Astrocyte of the spinal cord (primary cell): ENCODE data around the gene THAP10.

ENCODE experiments used
- DNase-seq: peaks from one replicate; pipeline ENCODE4 v3.0.0; 2011; ENCODE audit warnings: low read depth, low spot score
- H3K4me3 ChIP-seq: 2 replicates; pipeline ENCODE4 v1.5.1; 2011; ENCODE audit warnings: low read depth, mild to moderate bottlenecking, low read length, moderate library complexity
- in situ Hi-C: cut with HindIII; loops from 2 replicates; pipeline ENCODE4 v1.10.0; 2017; ENCODE audit warnings: low sequenced_read_pairs
- TF ChIP-seq, protein P1 (sequence below): IDR thresholded peaks from 2 replicates; pipeline ENCODE4 v1.5.1; 2012; ENCODE audit warnings: low read depth, mild to moderate bottlenecking, low read length, inconsistent platforms

The THAP10 gene

DNA sequence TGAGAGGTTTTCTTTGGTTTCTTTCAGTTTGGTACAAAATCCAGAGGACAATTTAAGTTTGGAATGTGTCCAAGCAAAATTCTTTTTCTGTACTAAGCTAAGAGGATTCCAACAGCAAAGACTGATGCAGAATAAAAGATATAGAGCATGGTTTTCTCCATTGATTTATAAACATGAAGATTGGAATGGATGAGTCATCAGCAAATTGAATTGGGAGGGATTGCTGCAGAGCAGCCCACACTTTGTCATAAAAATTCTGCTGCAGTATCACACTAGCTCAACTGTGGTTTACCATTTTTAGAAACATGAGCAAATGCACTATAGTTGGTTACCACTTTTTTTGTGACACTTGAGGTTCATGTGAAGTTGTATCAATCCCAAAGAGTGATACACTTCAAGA is 22.2 kb downstream of the THAP10 start:
- DNase-seq: peak; percentile 83
- TF ChIP-seq, protein P1, sequence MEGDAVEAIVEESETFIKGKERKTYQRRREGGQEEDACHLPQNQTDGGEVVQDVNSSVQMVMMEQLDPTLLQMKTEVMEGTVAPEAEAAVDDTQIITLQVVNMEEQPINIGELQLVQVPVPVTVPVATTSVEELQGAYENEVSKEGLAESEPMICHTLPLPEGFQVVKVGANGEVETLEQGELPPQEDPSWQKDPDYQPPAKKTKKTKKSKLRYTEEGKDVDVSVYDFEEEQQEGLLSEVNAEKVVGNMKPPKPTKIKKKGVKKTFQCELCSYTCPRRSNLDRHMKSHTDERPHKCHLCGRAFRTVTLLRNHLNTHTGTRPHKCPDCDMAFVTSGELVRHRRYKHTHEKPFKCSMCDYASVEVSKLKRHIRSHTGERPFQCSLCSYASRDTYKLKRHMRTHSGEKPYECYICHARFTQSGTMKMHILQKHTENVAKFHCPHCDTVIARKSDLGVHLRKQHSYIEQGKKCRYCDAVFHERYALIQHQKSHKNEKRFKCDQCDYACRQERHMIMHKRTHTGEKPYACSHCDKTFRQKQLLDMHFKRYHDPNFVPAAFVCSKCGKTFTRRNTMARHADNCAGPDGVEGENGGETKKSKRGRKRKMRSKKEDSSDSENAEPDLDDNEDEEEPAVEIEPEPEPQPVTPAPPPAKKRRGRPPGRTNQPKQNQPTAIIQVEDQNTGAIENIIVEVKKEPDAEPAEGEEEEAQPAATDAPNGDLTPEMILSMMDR: no peak
- H3K4me3 ChIP-seq: no peak overlapping the region
- in situ Hi-C loops: no loop called here

DNA sequence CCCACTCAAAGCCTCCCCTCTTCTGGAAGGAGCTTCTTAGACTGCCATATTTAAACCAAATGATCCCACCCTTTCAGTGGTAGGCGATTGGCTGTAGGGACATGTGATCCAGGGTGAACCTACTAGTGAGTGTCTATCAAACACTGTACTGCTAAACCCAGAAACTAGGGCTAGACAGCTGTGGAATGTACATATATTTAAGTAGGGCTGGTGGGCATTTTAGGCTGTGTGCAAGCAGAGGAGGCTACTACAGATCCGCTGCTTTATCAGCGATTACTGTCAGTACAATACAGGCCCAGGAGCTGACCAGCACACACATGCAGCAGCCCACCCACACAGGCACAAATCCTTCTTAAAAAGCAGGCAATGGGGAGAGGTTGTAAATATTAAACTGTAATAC is 22.9 kb downstream of the THAP10 start:
- no peak for DNase-seq
- H3K4me3 ChIP-seq: no peak overlapping the region
- in situ Hi-C loops: no loop called here
- TF ChIP-seq, protein P1: no peak

DNA sequence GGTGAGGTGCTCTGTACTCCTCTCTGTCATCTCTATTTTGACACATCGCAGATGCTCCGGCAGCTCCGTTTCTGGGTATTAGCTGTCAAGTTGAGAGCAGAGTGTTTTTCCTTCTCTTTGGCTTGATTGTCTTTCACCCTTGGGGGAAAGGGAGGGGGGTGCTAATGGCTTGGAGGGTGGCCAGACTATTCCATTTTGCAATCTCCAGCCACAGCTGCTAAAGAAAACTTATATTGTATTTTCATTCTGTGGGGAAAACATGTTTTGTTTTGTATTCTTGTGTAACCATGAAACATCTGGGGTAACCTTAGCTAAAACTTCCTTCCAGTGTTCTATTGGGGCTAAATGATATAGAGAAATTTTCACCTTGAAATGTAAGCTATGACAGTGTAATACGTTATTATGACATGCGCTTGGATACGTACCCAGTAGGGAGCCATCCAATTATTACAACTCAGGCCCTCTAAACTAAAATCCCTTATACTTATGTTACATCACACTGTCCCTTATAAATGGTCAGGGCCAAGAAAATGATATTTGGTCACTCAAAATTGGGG is 24.2 kb downstream of the THAP10 start:
- peak; percentile 65 for DNase-seq
- in situ Hi-C loops: no loop called here
- H3K4me3 ChIP-seq: no peak overlapping the region

DNA sequence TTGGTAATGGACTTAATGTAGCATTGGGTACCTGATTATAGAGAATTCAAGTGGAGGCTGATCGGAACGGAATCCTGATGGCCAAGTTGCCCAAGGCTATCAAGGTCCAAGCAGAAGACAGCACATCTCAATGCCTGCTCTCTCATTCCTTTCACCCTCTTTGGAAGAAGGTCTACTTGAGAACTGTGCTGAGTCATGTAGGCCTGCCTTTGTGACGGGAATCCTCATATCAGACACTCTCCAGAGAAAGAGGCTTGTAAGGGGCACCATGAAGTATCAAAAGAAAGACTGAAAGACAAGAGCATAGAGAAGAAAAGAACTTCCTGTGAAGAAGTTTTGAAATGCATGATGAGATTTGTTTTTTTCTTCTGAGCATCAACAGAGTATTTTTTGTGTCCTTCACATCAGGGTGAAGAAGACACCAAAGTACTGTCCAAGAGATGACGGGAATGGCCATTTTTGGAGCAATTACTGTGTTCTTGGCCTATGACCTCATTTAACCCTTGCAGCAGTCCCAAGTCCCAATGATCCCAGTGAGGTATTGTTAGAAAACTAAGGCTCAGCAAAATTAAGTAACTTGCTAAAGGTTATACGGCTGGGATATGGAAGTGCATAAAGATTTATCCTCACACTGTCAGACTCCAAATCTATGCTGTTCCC is 25.1 kb downstream of the THAP10 start:
- TF ChIP-seq, protein P1: no peak
- in situ Hi-C loops: no loop called here
- no peak overlapping the region for H3K4me3 ChIP-seq
- no peak for DNase-seq

More for the DNA sequence above, 24.2 kb downstream of the THAP10 start:
- TF ChIP-seq, protein P1: no peak

DNA sequence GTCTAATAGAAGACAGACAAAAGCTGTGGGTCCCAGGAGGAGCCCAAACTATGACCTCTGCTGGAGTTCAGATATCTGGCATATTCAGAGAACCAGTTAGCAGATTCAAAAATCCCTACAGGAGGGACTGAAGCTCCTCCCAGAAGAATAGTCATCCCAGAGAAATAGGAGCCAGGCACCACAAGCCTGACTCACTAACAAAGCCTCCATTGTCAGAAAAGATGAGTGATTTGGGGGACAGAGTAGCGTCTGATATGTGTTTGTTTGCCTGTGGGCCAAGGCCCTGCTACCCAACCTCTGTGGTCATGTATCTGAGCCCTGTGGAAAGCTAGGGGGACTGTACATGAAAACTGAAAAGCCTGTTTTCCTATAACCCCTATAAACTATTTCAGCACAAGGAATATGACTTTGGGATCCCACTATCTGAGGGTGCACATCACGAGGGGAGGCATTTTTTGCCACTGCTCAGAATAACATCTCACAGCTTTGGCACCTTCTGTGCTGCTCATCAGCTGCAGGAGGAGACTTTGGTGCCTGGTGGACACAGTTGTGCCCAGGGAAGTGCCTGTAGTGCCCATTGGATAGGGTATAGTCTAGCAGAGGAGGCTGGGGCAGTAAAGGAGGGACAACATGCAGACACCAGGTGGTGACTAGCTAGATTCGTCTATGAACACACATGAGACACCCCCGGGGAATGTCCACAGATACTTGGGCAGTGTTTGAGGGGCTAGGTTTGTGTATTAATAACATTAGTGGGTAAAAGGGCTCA is 28.6 kb downstream of the THAP10 start:
- TF ChIP-seq, protein P1: no peak
- in situ Hi-C loops: no loop called here
- peak; percentile 89 for DNase-seq
- no peak overlapping the region for H3K4me3 ChIP-seq

DNA sequence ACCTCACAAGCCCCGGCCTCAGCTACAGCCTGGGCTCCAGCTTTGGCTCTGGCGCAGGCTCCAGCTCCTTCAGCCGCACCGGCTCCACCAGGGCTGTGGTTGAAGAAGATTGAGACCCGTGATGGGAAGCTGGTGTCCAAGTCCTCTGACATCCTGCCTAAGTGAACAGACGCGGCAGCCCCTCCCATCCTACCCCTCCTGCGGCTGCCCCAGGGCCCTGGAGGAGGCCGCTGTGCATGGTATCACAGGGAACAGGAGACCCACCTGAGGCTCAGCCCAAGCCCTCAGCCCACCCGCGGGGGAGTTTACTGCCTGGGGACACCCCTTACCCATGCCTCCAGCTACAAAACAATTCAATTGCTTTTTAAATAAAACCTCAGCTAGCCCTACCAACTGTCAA is 32.2 kb downstream of the THAP10 start:
- in situ Hi-C loops: no loop called here
- TF ChIP-seq, protein P1: no peak
- H3K4me3 ChIP-seq: no peak overlapping the region
- DNase-seq: no peak
